ENCODE results near the gene MBNL2.

The MBNL2 gene

DNA sequence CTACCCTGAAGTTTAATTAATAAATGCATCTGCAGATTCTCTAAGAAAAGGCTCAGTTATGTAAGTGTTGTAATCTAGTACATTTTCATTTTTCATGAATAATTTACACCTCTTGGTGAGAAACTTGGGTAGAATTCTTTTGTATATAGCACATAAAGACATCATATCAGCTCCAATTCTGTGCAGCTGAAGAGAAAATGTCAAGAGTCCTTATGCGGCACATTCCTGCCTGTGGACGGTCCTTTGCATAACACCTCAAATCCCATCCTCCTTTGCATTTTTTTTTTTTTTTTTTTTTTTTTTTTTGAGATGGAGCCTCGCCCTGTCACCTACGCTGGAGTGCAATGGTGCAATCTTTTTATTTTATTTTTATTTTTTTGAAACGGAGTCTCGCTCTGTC is 151.7 kb downstream of the MBNL2 start:
- WGBS, 2 donors (ENCODE audit: extremely low coverage in 2 of 2, insufficient read length in 2 of 2, insufficient replicate concordance in 1 of 2), result no CpG with 5 or more reads among the region's 6 CpGs
- Histone ChIP-seq H2BK12ac (ENCODE audit: low read length) (no peak overlapping the region), H2BK120ac (ENCODE audit: low read depth, low read length) (no peak overlapping the region), H2BK5ac (ENCODE audit: low read length) (no peak overlapping the region), H3K4ac (ENCODE audit: low read length) (no peak overlapping the region), H4K8ac (ENCODE audit: low read depth, low read length) (no peak overlapping the region), H3K79me1 (ENCODE audit: low read depth, low read length) (no peaks in the 10 kb centered on the region), H2AK5ac (ENCODE audit: low read depth, low read length) (no peak overlapping the region), H4K91ac (ENCODE audit: low read depth, low read length, poor library complexity) (no peak overlapping the region), H3K27me3 (ENCODE audit: control insufficient read depth in 3 of 3, insufficient read depth in 3 of 3, low read depth in 1 of 3, low read length in 3 of 3) (no peaks in the 10 kb centered on the region), H2BK15ac (ENCODE audit: low read length) (no peak overlapping the region), H2AFZ (ENCODE audit: low read length) (no peak overlapping the region), H3K4me2 (ENCODE audit: insufficient read depth, low read length, poor library complexity, severe bottlenecking) (no peak overlapping the region), H3K4me3 (ENCODE audit: low read length in 2 of 2) (no peak overlapping the region), H3K18ac (ENCODE audit: low read length) (no peak overlapping the region), H3K27ac (replicated peaks; ENCODE audit: low read length) (no peak overlapping the region), H3K9me3 (replicated peaks in 1 of 2; ENCODE audit: control insufficient read depth in 2 of 2, insufficient read depth in 1 of 2, low read depth in 1 of 2, low read length in 2 of 2) (no peaks in the 10 kb centered on the region), H3K23ac (ENCODE audit: low read depth, low read length, poor library complexity) (no peak overlapping the region), H3K14ac (ENCODE audit: low read length) (no peak overlapping the region), H3K36me3 (replicated peaks in 1 of 2; ENCODE audit: control insufficient read depth in 2 of 2, insufficient read depth in 2 of 2, low read length in 2 of 2) (peaks cover 6 to 9% of the 10 kb centered on the region in 2 donors), H3K9ac (ENCODE audit: low read depth, low read length, poor library complexity) (no peak overlapping the region), H3K4me1 (ENCODE audit: control insufficient read depth in 2 of 2, insufficient read depth in 1 of 2, low read depth in 1 of 2, low read length in 2 of 2) (no peaks in the 10 kb centered on the region)
- no peak for DNase-seq (ENCODE audit: low spot score)

DNA sequence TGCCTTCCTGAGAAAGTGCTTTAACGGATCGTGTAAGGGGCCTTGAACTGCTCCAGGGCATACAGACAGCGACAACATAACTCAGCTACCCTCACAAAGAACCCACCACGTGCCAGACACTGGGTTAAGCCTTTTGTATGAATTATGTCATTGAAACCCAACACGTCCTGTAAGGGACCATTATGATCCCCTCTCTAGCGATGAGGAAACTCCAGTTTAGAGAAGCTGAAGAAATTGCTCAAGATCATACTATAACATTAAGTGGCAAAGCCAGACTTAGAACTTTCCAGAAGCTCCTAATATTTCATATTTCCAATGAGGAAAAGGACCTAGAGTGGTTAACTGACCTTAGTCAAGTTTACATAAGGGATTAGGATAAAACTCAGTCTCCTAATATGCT is 154.8 kb downstream of the MBNL2 start:
- no peak for DNase-seq (ENCODE audit: low spot score)
- Histone ChIP-seq H3K4me2 (ENCODE audit: insufficient read depth, low read length, poor library complexity, severe bottlenecking) (no peak overlapping the region), H2BK15ac (ENCODE audit: low read length) (no peak overlapping the region), H2BK120ac (ENCODE audit: low read depth, low read length) (no peak overlapping the region), H3K9me3 (replicated peaks in 1 of 2; ENCODE audit: control insufficient read depth in 2 of 2, insufficient read depth in 1 of 2, low read depth in 1 of 2, low read length in 2 of 2) (no peaks in the 10 kb centered on the region), H3K36me3 (replicated peaks in 1 of 2; ENCODE audit: control insufficient read depth in 2 of 2, insufficient read depth in 2 of 2, low read length in 2 of 2) (peaks cover 7 to 9% of the 10 kb centered on the region in 2 donors), H3K27ac (replicated peaks; ENCODE audit: low read length) (no peak overlapping the region), H3K18ac (ENCODE audit: low read length) (no peak overlapping the region), H4K91ac (ENCODE audit: low read depth, low read length, poor library complexity) (no peak overlapping the region), H3K14ac (ENCODE audit: low read length) (no peak overlapping the region), H2BK12ac (ENCODE audit: low read length) (no peak overlapping the region), H3K4me1 (ENCODE audit: control insufficient read depth in 2 of 2, insufficient read depth in 1 of 2, low read depth in 1 of 2, low read length in 2 of 2) (no peaks in the 10 kb centered on the region), H3K23ac (ENCODE audit: low read depth, low read length, poor library complexity) (no peak overlapping the region), H2AFZ (ENCODE audit: low read length) (no peak overlapping the region), H3K4me3 (ENCODE audit: low read length in 2 of 2) (no peak overlapping the region), H2BK5ac (ENCODE audit: low read length) (no peak overlapping the region), H3K79me1 (ENCODE audit: low read depth, low read length) (no peaks in the 10 kb centered on the region), H2AK5ac (ENCODE audit: low read depth, low read length) (no peak overlapping the region), H3K27me3 (ENCODE audit: control insufficient read depth in 3 of 3, insufficient read depth in 3 of 3, low read depth in 1 of 3, low read length in 3 of 3) (no peaks in the 10 kb centered on the region), H3K9ac (ENCODE audit: low read depth, low read length, poor library complexity) (no peak overlapping the region), H4K8ac (ENCODE audit: low read depth, low read length) (no peak overlapping the region), H3K4ac (ENCODE audit: low read length) (no peak overlapping the region)
- no CpG with 5 or more reads among the region's 6 CpGs for WGBS, 2 donors (ENCODE audit: extremely low coverage in 2 of 2, insufficient read length in 2 of 2, insufficient replicate concordance in 1 of 2)

DNA sequence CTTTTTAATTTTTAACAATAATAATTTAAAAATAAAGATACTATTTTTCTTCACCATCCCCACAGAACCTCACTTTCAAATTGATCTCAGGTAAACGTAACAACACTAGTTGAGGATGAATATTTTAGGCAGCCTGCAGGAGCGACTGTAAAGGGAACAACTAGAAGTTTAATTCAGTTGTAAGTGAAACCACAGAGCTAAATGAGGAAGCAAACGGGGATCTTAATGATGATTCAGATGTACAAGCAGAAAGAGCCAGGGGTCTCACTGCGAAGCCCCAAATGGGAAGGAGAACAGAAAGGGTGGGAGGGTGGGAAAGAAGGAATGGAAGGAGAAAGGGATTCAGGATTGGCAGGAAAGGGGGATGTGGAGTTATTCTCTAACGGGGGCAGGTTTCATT is 157.3 kb downstream of the MBNL2 start:
- H2AK5ac ChIP-seq (ENCODE audit: low read depth, low read length), result no peak overlapping the region
- H3K4me3 ChIP-seq (ENCODE audit: low read length in 2 of 2), result no peak overlapping the region
- H3K27ac ChIP-seq (replicated peaks; ENCODE audit: low read length), result no peak overlapping the region
- H2BK15ac ChIP-seq (ENCODE audit: low read length), result no peak overlapping the region
- H2BK5ac ChIP-seq (ENCODE audit: low read length), result no peak overlapping the region
- H3K4me2 ChIP-seq (ENCODE audit: insufficient read depth, low read length, poor library complexity, severe bottlenecking), result no peak overlapping the region
- DNase-seq (ENCODE audit: low spot score), result no peak
- no peaks in the 10 kb centered on the region for H3K4me1 ChIP-seq (ENCODE audit: control insufficient read depth in 2 of 2, insufficient read depth in 1 of 2, low read depth in 1 of 2, low read length in 2 of 2)
- no peak overlapping the region for H3K9ac ChIP-seq (ENCODE audit: low read depth, low read length, poor library complexity)
- no peak overlapping the region for H4K91ac ChIP-seq (ENCODE audit: low read depth, low read length, poor library complexity)
- H3K18ac ChIP-seq (ENCODE audit: low read length), result no peak overlapping the region
- H3K9me3 ChIP-seq (replicated peaks in 1 of 2; ENCODE audit: control insufficient read depth in 2 of 2, insufficient read depth in 1 of 2, low read depth in 1 of 2, low read length in 2 of 2), result no peaks in the 10 kb centered on the region
- H4K8ac ChIP-seq (ENCODE audit: low read depth, low read length), result no peak overlapping the region
- no CpG with 5 or more reads among the region's 5 CpGs for WGBS, 2 donors (ENCODE audit: extremely low coverage in 2 of 2, insufficient read length in 2 of 2, insufficient replicate concordance in 1 of 2)
- H2BK12ac ChIP-seq (ENCODE audit: low read length), result no peak overlapping the region
- H2BK120ac ChIP-seq (ENCODE audit: low read depth, low read length), result no peak overlapping the region
- no peak overlapping the region for H3K23ac ChIP-seq (ENCODE audit: low read depth, low read length, poor library complexity)
- H3K79me1 ChIP-seq (ENCODE audit: low read depth, low read length), result no peaks in the 10 kb centered on the region
- H3K27me3 ChIP-seq (ENCODE audit: control insufficient read depth in 3 of 3, insufficient read depth in 3 of 3, low read depth in 1 of 3, low read length in 3 of 3), result no peaks in the 10 kb centered on the region
- H3K4ac ChIP-seq (ENCODE audit: low read length), result no peak overlapping the region
- no peak overlapping the region for H2AFZ ChIP-seq (ENCODE audit: low read length)
- H3K14ac ChIP-seq (ENCODE audit: low read length), result no peak overlapping the region
- peaks cover 7 to 13% of the 10 kb centered on the region in 2 donors for H3K36me3 ChIP-seq (replicated peaks in 1 of 2; ENCODE audit: control insufficient read depth in 2 of 2, insufficient read depth in 2 of 2, low read length in 2 of 2)

DNA sequence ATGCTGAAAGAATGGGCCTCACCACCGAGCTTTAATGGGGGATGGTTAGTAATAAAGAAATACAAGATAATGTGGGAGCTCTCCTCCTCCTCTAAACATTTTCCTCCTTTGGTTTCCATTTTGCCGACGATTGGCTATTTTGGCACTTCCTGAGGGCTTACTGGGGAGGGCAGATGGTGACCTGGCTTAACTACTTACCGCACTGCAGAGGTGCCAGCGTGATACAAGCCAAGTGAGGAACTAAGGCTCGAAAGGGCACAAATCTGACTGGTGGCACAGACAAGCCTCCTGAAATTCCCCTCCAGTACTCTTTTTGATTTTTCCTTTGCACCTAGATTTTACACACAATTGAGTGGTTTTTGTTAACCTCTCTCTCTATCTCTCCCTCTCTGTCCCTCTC is 158.6 kb downstream of the MBNL2 start:
- no peaks in the 10 kb centered on the region for H3K9me3 ChIP-seq (replicated peaks in 1 of 2; ENCODE audit: control insufficient read depth in 2 of 2, insufficient read depth in 1 of 2, low read depth in 1 of 2, low read length in 2 of 2)
- no peaks in the 10 kb centered on the region for H3K79me1 ChIP-seq (ENCODE audit: low read depth, low read length)
- H2BK5ac ChIP-seq (ENCODE audit: low read length), result no peak overlapping the region
- H2AFZ ChIP-seq (ENCODE audit: low read length), result no peak overlapping the region
- no peak overlapping the region for H2BK120ac ChIP-seq (ENCODE audit: low read depth, low read length)
- H2BK15ac ChIP-seq (ENCODE audit: low read length), result no peak overlapping the region
- no peak overlapping the region for H3K4ac ChIP-seq (ENCODE audit: low read length)
- no peak overlapping the region for H3K18ac ChIP-seq (ENCODE audit: low read length)
- DNase-seq (ENCODE audit: low spot score), result no peak
- H4K91ac ChIP-seq (ENCODE audit: low read depth, low read length, poor library complexity), result no peak overlapping the region
- no peak overlapping the region for H3K27ac ChIP-seq (replicated peaks; ENCODE audit: low read length)
- H2BK12ac ChIP-seq (ENCODE audit: low read length), result no peak overlapping the region
- H3K27me3 ChIP-seq (ENCODE audit: control insufficient read depth in 3 of 3, insufficient read depth in 3 of 3, low read depth in 1 of 3, low read length in 3 of 3), result no peaks in the 10 kb centered on the region
- H3K4me3 ChIP-seq (ENCODE audit: low read length in 2 of 2), result no peak overlapping the region
- no peak overlapping the region for H2AK5ac ChIP-seq (ENCODE audit: low read depth, low read length)
- no peak overlapping the region for H3K9ac ChIP-seq (ENCODE audit: low read depth, low read length, poor library complexity)
- no peak overlapping the region for H3K23ac ChIP-seq (ENCODE audit: low read depth, low read length, poor library complexity)
- no peak overlapping the region for H3K4me2 ChIP-seq (ENCODE audit: insufficient read depth, low read length, poor library complexity, severe bottlenecking)
- no peak overlapping the region for H4K8ac ChIP-seq (ENCODE audit: low read depth, low read length)
- no CpG with 5 or more reads among the region's 6 CpGs for WGBS, 2 donors (ENCODE audit: extremely low coverage in 2 of 2, insufficient read length in 2 of 2, insufficient replicate concordance in 1 of 2)
- H3K36me3 ChIP-seq (replicated peaks in 1 of 2; ENCODE audit: control insufficient read depth in 2 of 2, insufficient read depth in 2 of 2, low read length in 2 of 2), result peaks cover 3 to 4% of the 10 kb centered on the region in 2 donors
- H3K4me1 ChIP-seq (ENCODE audit: control insufficient read depth in 2 of 2, insufficient read depth in 1 of 2, low read depth in 1 of 2, low read length in 2 of 2), result no peaks in the 10 kb centered on the region
- no peak overlapping the region for H3K14ac ChIP-seq (ENCODE audit: low read length)

Data from neuronal stem cell (in vitro differentiated cells).